Tibial nerve (tissue), 4 donors: ENCODE data around the gene ABCB4.

Experiments used
- CTCF ChIP-seq, 5 experiments: fragments of 200-600 bp in 3 of 5; fragments of 450-650 bp in 2 of 5; sonication (generic) in 3 of 5; IDR thresholded peaks; one replicate each; pipeline ENCODE4 v1.5.1; 2016 to 2019; ENCODE audit warnings: antibody characterized with exemption in 5 of 5, mild to moderate bottlenecking in 3 of 5, moderate library complexity in 2 of 5
- EP300 ChIP-seq, 2 donors: sonication (generic); formaldehyde crosslinking; IDR thresholded peaks; one replicate each; pipeline ENCODE4 v1.6.1; 2017; ENCODE audit warnings: antibody characterized with exemption in 2 of 2, mild to moderate bottlenecking in 1 of 2
- POLR2A ChIP-seq, 2 donors: fragments of 450-650 bp; IDR thresholded peaks; one replicate each; pipeline ENCODE4 v1.6.1; 2017; ENCODE audit warnings: antibody characterized with exemption in 2 of 2, mild to moderate bottlenecking in 2 of 2, moderate library complexity in 2 of 2

- TF ChIP-seq CTCF (IDR thresholded peaks at IDR 0.05): no peak
- no peak for TF ChIP-seq EP300 (IDR thresholded peaks at IDR 0.05)
- TF ChIP-seq POLR2A (IDR thresholded peaks at IDR 0.05): no peak
Measured at GRCh38 chr7:87420173-87420572, 55.3 kb downstream of the ABCB4 start.
